Prostate gland (tissue), 2 donors: ENCODE results near the gene BHLHE40.

Source experiments
- CTCF ChIP-seq, 4 experiments: fragments of 200-600 bp in 2 of 4; fragments of 450-650 bp in 2 of 4; sonication (generic) in 2 of 4; IDR thresholded peaks; 1 replicate in 3 of 4; 2 replicates in 1 of 4; pipeline ENCODE4 v1.5.1; 2016 to 2019; ENCODE audit warnings: antibody characterized with exemption in 4 of 4, mild to moderate bottlenecking in 2 of 4, moderate library complexity in 2 of 4
- POLR2A ChIP-seq: fragments of 450-650 bp; IDR thresholded peaks from one replicate; pipeline ENCODE4 v1.6.1; 2016; ENCODE audit warnings: antibody characterized with exemption, mild to moderate bottlenecking
- POLR2AphosphoS5 ChIP-seq: sonication (generic); formaldehyde crosslinking; IDR thresholded peaks from one replicate; pipeline ENCODE4 v1.6.1; 2017; ENCODE audit warnings: antibody characterized with exemption

- TF ChIP-seq POLR2A (no peak), CTCF (IDR thresholded peaks at IDR 0.05) (no peak), POLR2AphosphoS5 (peak; percentile 10)
These were observed 37.2 kb downstream of the BHLHE40 start for GRCh38 chr3:5016211-5017161.
